Measurements from ENCODE around the gene ZGPAT.
A peak's percentile ranks its signal among the peaks of the same experiment; 100 is the strongest.
"Not testable (repeated sequence)": the region's sequence is repeated elsewhere in the genome, so short reads cannot be mapped to it uniquely, and the experiment has no call there.

Gene ZGPAT

DNA sequence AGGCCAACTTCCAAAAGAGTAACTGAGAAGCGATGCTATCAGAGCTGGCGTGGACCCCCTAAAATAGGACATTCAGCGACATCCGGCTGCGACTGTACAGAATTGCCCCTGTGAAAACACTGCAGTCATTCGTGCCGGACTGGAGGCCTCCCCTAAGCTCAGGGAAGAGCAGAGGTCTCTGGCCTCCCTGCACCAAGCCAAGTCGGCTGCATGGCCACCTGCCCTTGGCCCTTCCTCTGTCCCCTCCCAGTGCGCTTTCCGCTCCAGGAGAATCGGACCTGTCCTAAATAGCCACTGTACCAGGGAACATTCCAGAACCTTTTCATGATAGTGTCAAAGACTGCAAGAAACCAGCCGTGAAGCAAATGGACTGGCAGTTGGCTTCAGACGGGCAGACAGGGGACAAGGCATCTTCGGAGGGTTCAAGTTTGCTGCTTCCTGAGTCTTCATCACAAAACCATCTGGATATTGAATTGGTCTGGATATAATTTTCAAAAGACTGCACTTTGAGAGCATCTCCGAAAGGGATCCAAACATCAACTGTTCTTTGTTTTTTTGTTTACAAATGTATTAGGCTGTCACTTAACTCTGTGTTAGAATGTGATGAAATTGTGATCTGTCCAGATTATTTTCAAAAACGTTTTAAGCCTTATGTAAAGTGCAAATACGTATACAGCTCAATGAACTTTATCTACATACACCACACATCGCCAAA is 48.3 kb downstream of the ZGPAT start:
- no peak for DNase-seq

DNA sequence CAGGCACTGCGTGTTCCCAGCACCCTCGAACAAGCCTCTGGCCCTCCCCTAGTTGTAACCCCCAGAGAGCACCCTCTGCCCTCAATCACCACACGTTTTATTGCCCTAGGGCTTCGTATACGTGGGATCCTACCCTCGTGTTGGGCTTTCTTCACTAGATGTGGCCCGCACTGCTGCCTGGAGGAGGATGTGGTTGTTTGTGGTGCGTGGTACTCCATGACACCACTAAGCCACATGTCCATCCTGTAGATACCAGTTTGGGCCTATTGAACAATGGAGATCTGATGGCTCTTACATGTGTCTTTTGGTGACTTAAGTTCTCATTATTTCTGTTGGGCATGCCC is 48.8 kb downstream of the ZGPAT start:
- no peak for DNase-seq

DNA sequence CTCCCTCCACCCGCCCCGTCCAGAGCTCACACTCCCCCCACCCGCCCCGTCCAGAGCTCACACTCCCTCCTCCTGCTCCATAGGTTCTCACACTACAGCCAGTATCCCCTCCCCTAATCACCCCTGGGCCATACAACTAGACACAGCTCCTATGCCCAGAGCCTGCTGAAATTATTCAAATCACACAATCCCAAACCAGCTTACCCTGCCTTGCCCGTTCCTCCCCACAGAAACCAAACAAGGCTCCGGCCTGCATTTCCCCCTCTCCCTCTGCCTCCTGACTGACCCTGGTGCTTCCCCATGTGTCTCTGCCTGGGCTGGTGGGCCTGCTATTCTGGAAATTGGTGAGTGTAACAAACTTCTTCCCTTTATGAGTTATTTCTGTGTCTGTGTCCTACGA is 50.3 kb downstream of the ZGPAT start:
- DNase-seq: no peak

DNA sequence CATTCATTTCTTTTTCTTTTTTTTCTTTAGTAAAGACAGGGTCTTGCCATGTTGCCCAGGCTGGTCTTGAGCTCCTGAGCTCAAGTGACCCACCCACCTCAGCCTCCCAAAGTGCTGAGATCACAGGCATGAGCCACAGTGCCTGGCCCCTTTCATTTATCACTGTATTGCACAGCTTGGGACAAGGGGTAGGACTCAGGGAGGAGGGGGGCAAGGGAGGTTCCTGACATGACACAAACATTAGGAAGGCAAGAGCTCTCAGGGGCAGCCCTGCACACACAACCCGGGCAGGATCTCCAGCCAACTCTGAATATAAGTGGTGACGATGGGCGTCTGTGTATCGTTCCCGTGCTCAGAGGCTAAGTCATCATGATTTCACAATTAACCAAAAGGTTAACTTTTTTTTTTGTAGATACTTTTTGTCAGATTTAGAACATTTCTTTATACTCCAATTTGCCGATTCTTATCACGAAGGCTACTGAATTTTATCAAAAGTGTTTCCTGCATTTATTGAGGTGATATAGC is 51.6 kb downstream of the ZGPAT start:
- no peak for DNase-seq

DNA sequence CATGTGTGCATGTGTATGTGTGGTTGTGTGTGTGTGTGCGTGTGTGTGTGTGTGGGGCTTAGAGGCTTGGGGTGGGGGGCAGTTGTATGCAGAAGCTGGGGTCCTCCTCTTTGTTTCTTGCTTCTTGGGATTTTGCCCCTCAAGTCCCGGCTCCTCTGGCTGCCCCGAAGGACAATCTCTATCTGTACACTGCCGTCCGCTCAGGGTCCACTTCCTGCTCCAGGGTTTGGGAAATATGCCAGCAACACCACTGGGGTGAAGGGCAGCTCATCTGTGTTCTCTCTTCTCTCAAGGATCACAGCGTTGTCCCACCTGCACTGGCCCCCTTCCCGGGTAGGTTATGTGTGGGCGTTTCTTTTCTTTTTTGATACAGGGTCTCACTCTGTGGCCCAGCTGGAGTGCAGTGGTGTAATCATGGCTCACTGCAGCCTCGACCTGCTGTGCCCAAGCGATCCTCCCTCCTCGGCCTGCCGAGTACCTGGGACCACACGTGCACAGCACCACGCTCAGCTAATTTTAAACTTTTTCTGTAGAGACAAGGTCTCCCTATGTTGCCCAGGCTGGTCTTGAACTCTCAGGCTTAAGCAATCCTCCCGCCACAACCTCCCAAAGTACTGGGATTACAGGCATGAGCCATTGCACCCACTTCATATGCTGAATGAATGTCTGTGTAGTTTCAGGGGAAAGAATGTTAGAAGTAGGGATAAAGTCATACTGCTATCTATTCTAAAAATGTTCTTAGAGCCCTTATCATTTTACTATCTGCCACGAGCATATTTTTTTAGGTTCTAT is 57.4 kb downstream of the ZGPAT start:
- DNase-seq: no peak

DNA sequence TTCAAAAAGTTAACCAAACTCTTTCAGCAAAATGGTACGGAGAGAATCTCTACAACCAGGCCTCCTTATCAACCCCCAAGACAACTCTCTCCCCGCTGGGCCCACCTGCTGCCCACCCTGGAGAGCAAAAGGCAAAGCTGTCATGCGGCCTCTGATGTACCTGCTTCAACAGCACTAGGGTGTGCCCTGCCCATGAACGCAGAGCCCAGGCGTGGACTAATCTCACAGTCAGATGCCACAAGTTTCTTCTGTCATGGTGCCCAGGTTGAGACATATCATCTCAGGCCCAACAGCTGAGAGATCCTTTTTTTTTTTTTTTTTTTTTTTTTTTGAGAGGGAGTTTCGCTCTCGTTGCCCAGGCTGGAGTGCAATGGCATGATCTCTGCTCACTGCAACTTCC is 58.1 kb downstream of the ZGPAT start:
- DNase-seq: no peak

DNA sequence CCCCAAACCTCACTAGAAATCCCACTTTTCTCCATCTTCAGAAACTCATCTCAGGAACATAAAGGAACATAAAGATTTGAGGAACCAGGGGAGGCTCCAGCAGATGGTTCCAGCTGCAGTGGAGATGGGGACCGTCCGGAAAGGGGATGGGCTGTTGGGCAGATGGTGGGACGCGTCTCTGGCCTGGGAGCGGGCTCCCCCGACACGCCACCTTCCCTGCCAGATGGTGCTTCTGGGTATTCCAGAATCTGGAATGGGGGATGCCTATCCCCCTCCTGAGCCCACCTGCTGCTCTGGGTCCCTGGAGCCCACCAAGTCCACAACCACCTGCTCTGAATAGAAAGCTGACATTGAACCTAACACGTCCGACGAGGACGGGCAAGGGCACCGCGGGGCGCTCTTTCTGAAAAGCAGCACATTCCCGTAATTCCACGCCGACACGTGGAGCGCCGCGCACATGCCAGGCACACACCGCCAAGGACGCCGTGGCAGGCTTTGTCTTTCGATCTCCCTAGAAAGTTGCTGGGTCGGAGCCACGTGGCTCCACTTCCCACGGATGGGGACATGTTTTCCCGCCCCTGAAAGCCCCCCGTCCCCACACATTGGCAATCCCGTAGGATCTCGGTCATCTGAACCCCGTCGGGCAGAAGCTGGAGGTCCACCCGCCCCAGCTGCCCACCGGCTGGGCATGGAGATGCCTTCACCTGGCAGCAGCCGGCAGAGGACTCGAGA is 59.0 kb downstream of the ZGPAT start:
- no peak for DNase-seq

DNA sequence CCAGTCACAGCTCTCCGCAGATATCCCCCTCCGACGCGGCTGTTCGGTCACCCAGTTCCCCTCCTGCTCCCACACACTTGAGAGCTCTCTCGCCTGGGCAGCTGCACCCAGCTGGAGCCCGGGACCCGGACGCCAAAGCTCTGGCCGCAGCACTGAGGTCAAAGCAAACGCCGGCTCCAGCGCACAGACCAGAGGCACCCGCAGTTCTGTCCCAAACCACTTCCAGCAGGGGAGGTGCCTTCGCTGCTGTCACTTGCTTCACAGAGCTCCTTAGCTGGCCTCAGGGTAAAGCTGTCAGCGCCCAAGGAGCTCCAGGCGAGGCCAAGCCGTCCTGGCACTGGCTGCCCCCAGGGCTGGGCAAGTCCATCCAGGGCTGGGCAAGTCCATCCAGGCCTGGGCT is 59.6 kb downstream of the ZGPAT start:
- DNase-seq: no peak

DNA sequence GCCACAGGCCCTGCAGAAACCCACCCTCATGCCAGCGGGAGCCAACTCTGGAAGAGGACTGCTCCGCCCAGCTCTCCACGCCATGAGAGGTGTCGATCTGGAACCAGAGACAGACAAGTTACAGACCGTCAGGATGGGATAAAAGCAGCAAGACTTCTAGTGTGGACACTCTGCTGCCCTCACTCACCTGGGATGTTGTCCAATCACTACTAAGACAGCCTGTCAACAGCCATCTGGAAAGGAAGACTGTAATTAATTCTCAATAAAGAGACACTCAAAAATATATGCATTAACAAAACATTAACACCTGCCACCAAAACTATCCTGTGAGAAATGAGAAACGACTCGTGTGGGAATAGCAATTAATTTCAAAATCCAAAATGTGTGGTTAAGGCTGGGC is 60.0 kb downstream of the ZGPAT start:
- no peak for DNase-seq

DNA sequence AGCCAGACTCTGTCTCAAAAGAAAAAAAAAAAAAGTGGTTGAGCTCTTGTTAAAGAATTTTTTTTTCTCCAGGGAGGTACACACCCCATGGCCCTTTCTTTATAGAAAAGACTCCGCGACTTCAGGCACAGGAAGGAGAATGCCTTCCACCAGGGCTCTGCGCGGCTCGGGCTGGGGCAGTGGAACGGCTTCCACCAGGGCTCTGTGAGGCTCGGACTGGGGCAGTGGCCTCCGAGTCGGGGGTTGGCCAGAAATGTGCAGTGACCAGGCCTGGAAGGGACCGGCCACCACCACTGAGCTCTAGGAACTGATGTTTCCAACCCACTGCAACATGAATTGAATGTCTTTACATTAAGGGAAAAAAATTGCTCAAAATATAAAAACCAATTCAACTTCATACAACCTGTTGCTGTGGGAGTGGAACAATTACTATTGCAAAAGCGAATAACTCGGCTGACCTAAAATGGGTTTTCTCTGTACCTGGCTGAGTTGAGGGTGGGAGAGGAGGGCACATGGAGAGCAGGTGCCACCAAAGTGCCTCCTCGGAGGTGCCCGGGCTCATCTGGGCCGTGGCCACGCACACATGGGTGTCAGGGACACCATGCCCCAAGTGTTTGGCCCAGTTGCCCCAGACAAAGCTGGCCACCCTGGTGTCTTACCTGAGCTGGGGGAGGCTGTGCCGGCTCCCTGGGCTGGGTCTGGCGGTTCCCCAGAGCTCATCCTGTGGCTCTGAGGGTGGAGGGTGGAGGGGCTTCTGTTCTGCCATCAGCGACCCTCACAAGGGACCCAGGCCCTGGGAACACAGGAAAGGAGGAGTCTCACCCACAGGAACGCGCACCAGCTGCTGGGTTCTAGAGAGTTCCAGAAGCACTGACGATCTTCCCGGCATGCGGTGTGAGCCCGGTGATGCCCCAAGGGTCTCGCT is 61.0 kb downstream of the ZGPAT start:
- no peak for DNase-seq

DNA sequence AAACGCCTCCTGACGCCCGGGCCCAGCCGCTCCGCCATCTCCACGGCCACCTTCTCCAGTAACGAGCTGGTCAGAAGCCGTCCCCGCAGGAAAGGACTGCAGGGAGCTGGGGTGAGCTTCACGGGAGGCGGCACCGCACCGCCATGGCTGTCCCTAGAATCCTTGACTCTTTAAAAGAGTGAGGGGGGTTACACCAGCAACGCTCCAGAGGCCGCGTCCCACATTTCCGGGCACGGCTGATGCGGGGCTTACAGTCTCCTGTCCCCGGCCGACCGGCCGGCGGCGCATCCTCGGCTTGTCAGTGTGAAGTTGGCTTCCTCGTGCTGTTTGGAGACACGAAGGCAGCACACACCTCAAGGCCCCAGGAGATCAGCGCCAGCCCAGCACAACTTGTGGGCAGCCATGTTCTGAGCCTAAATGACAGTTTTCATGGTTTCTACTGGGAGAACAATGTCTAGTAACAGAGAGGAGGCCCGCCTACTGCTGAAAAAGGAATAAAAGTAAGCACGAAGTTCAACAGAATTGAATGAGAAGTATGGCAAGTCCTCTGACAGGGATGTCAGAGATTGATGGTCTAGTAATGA is 62.1 kb downstream of the ZGPAT start:
- DNase-seq: no peak

DNA sequence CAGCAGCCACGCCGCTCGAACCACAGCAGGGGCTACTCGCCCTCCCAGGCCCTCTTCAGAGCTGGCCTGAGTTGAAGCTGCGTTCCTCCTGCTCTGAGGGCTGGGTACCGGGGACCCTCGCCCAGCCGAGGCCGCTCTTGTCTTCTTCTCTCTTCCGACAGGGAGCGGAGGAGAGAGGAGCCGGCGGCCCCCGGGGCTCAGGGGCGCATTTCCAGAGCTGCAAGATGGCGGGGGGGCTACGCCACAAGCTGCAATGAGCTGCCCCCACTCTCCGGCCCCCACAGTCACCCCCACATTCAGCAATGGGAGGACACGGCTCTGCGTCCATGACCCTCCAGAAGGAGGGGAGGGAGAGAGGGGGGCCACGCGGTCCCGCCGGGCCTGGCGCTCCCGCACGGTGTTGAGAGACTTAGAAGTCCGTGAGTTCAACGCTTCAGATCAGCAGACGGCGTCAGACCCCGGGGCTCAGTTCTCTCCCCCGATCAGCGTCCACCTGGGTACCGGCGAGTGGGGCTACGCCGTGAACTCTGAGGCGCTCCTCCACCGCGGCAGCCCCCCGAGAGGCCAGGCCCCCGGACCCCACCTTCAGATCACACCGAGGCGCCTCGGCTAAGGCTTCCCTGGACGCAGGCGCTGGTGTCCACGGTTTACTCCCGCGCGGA is 63.3 kb downstream of the ZGPAT start:
- no peak for DNase-seq

DNA sequence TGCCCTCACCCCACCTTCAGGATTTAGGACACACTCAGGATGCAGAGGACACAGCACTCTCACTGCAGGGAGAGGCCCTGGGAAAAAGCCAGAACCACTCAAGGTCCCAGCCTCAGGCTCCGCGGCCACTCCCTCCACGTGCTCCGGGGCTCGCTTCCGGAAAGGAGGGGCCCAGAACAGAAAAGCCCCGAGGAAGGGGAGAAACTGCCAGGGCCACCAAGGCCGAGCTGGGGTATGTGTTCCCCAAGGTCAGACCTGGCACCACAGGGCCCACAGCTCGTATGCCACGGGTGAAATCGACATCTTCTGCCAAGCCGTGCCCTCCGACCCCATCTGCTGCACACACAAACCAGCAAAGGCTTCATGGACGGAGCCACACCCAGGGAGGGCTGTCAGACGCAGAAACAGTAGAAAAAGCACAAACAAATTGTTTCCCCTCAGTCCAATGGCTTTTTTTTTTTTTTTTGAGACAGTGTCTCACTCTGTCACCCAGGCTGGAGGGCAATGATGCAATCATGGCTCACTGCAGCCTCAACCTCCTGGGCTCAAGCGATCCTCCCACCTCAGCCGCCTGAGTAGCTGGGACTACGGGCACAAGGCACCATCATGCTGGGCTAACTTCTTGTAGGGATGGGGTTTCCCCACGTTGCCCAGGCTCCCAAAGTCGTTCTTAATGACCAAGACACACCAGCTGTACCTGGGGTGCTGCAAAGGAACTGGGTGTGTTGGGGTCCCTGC is 65.1 kb downstream of the ZGPAT start:
- no peak for DNase-seq

DNA sequence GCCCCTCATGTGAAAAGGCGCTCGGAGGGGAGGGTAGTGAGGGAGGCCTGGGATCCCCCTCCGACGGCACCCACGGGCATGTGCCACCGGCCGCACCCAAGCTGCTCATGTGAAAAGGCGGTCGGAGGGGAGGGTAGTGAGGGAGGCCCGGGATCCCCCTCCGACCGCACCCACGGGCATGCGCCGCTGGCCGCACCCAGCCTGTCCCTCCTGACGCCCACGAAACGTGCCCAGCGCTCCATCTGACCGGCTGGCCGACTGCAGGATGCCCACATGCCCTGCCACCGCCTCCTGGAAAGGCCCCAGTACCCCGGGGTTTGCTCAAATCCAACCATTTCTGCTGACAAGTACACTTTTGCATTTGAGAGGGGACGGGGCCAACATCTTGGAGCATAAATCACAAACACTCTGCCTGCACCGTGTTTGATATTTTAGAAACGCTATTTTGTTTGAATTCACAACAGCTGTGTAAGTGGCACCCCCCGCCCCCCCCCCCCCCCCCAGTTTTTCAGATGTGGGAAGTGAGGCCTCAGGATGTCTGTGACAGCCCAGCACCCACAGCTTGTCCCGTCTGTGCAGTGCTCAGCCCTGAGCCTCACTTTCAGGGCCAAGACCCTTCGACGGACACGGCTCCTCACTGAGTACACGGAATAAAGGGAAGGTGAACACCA is 65.9 kb downstream of the ZGPAT start:
- no peak for DNase-seq

DNA sequence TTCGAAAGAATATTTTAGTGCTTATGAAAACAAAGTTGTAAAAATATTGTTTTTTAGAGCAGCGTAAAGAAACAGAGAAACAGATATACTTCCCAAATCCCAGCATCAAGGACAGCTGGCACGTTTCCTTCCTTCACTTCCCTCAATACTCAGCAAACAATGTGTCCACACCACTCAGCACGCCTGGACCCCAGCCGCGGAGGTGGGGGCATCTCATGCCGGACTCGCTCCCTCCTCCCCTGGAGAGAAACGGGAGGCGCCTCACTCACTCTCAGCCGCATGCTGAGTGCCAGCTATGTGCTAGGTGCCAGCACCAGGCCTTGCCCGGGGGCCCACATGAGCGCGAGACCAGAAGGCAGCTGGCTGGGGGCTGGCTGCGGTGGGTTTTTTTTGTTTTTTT is 66.5 kb downstream of the ZGPAT start:
- peak in 2 of 51 donors; percentile 4 to 12 for DNase-seq

DNA sequence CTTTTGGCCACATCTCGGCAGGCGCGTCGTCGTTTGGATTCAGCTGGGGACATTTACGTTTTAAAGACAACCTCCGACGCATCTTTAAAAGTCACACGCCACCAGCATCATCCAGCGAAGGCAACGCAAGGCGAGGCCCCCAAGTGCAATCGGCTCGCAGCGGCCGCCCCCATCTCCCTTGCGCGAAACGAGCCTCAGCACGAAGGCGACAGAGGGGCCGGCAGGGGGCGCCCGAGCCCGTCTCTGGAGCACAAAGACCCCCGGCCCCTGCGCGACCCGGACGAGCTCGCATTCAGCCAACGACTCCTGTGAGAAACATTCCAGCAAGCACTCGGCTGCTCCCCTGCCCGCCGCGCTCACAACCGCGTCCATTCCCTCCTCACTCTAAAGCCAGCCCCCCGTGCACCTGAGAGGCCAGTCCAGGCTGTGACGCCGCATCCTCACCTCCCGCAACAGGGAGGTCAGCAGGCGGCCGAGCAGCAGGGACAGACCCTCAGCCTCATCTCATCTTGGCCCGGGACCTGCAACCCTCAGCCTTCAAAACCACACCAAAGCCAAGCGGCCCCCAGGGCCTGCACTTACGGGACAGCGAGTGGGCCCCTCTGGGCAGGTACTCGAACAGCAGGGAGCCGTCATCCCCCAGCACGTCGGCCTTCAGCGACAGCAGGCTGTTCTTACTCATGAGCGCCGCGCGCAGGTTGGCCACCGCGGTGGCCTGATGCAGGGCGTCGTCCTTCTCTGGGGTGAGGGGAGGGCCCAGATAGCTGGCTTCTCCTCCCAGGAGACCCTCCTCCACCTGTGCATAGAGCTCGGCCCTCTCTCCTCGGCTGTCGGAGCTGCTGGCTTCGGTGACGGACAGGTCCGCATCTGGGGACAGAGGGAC is 67.5 kb downstream of the ZGPAT start:
- peak in 35 of 51 donors; percentile 6 to 72 (median 37) for DNase-seq

DNA sequence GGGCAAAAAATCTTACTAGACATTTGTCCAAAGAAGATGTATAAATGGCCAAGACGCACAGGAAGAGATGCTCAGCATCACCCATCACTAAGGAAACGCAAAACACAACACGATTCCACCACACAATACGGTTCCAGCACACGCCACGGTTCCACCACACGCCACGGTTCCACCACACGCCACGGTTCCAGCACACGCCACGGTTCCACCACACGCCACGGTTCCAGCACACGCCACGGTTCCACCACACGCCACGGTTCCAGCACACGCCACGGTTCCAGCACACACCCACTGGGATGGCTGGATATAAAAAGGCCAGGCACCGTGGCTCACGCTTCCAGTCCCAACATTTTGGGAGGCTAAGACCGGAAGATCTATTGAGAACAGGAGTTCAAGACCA is 69.0 kb downstream of the ZGPAT start:
- DNase-seq: not testable (repeated sequence)

DNA sequence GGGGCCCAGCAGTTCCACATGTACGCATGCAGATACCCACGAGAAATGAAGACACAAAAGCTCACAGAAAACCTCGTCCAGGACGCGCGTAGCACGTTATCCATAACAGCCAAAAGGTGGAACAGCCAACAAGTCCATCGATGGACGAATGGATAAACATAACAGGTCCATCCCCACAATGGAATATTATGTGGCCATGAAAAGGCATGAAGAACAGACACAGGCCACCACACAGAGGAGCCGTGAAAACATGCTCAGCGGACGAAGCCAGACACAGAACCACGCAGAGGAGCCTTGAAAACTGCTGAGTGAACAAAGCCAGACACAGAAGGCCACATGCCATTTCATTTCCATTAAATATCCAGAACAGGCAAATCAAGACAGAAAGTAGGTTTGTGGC is 69.8 kb downstream of the ZGPAT start:
- no peak for DNase-seq
